ENCODE measurements around the gene ISX.

DNA sequence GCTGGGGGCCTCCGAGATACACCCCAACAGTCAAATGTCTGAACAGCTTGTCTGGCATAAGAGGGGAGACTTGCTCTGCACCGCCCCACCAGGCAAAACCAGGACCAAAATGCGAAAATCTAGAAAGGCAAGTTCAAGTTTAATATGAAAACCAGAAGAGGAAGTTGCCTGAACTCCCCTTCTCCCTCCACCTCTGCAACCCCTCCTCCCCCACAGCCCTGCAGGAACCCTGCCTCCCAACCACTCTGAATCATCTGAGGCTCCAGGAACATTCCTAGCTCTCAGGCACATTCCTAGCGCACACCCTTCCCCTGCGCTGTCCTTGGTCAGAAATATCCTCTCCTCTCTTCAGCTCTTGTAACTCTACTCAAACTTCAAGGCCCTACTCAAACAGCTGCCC, 36.7 kb downstream of the ISX start:
- TF ChIP-seq, protein P1, sequence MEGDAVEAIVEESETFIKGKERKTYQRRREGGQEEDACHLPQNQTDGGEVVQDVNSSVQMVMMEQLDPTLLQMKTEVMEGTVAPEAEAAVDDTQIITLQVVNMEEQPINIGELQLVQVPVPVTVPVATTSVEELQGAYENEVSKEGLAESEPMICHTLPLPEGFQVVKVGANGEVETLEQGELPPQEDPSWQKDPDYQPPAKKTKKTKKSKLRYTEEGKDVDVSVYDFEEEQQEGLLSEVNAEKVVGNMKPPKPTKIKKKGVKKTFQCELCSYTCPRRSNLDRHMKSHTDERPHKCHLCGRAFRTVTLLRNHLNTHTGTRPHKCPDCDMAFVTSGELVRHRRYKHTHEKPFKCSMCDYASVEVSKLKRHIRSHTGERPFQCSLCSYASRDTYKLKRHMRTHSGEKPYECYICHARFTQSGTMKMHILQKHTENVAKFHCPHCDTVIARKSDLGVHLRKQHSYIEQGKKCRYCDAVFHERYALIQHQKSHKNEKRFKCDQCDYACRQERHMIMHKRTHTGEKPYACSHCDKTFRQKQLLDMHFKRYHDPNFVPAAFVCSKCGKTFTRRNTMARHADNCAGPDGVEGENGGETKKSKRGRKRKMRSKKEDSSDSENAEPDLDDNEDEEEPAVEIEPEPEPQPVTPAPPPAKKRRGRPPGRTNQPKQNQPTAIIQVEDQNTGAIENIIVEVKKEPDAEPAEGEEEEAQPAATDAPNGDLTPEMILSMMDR (IDR thresholded peaks at IDR 0.05), result no peak
- TF ChIP-seq POLR2A (IDR thresholded peaks at IDR 0.05), result no peak
- no peak for TF ChIP-seq EP300 (IDR thresholded peaks at IDR 0.05)

Measured in stomach (tissue), 4 donors.